GM12878 (cell line): ENCODE measurements around the gene CCL25.

Experiments
- TF ChIP-seq, protein P1 (sequence below): IDR thresholded peaks from 2 replicates; pipeline ENCODE4 v1.6.1; 2011; ENCODE audit warnings: borderline replicate concordance, low read depth, mild to moderate bottlenecking, moderate library complexity, mixed read lengths, low read length; ENCODE audit not compliant: insufficient read depth; ENCODE audit errors: extremely low read length
- TF ChIP-seq, protein P2 (sequence below), 3 experiments: IDR thresholded peaks in 2 of 3; conservative IDR thresholded peaks in 1 of 3; 2 replicates each; pipeline ENCODE4 v1.5.1; 2011; ENCODE audit warnings: low read depth in 3 of 3, low read length in 3 of 3, mild to moderate bottlenecking in 3 of 3, control low read depth in 2 of 3, moderate library complexity in 2 of 3, inconsistent platforms in 1 of 3, mixed read lengths in 1 of 3; ENCODE audit not compliant: control insufficient read depth in 2 of 3, insufficient read depth in 1 of 3; ENCODE audit errors: extremely low read depth in 1 of 3

- TF ChIP-seq, protein P1, sequence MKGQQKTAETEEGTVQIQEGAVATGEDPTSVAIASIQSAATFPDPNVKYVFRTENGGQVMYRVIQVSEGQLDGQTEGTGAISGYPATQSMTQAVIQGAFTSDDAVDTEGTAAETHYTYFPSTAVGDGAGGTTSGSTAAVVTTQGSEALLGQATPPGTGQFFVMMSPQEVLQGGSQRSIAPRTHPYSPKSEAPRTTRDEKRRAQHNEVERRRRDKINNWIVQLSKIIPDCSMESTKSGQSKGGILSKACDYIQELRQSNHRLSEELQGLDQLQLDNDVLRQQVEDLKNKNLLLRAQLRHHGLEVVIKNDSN: no peak
- TF ChIP-seq, protein P2, sequence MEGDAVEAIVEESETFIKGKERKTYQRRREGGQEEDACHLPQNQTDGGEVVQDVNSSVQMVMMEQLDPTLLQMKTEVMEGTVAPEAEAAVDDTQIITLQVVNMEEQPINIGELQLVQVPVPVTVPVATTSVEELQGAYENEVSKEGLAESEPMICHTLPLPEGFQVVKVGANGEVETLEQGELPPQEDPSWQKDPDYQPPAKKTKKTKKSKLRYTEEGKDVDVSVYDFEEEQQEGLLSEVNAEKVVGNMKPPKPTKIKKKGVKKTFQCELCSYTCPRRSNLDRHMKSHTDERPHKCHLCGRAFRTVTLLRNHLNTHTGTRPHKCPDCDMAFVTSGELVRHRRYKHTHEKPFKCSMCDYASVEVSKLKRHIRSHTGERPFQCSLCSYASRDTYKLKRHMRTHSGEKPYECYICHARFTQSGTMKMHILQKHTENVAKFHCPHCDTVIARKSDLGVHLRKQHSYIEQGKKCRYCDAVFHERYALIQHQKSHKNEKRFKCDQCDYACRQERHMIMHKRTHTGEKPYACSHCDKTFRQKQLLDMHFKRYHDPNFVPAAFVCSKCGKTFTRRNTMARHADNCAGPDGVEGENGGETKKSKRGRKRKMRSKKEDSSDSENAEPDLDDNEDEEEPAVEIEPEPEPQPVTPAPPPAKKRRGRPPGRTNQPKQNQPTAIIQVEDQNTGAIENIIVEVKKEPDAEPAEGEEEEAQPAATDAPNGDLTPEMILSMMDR (IDR thresholded peaks at IDR 0.05 in 2 of 3, conservative IDR thresholded peaks at IDR 0.05 in 1 of 3; ENCODE audit: control insufficient read depth in 2 of 3, extremely low read depth in 1 of 3, insufficient read depth in 1 of 3, low read depth in 3 of 3, low read length in 3 of 3): no peak
These were observed 13.7 kb upstream of the CCL25 start for GRCh38 chr19:8038815-8039214.
